Uterus (tissue), 2 donors: ENCODE data around the gene FBXO34.
"Not testable (repeated sequence)": the region's sequence is repeated elsewhere in the genome, so short reads cannot be mapped to it uniquely, and the experiment has no call there.

Experiments used
- CTCF ChIP-seq, 4 experiments: fragments of 200-600 bp in 2 of 4; fragments of 450-650 bp in 2 of 4; sonication (generic) in 2 of 4; IDR thresholded peaks; one replicate each; pipeline ENCODE4 v1.5.1; 2016 to 2019; ENCODE audit warnings: antibody characterized with exemption in 4 of 4, mild to moderate bottlenecking in 2 of 4, moderate library complexity in 1 of 4
- POLR2A ChIP-seq, 2 donors: fragments of 450-650 bp; IDR thresholded peaks; one replicate each; pipeline ENCODE4 v1.6.1; 2016; ENCODE audit warnings: antibody characterized with exemption in 2 of 2, mild to moderate bottlenecking in 1 of 2, moderate library complexity in 1 of 2

DNA sequence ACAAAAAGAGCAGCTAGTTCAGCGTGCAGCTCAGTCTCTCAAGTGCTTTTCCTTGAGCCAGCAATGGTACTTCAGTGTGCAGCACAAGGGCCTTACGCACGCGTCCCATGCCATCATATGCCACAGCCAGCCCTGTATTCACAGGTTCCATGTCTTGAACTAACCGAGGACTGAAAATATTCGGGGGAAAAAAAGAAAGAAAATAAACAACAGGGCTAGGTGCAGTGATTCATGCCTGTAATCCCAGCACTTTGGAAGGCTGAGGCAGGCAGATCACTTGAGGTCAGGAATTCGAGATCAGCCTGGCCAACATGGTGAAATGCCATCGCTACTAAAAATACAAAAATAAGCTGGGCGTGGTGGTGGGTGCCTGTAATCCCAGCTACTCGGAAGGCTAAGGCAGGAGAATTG, 111.8 kb downstream of the FBXO34 start:
- TF ChIP-seq CTCF, POLR2A (IDR thresholded peaks at IDR 0.05): not testable (repeated sequence)
